HepG2 (cell line): ENCODE data around the gene SPRYD3. TPM values are rescaled to one million over a fixed set of nuclear protein-coding genes. Genes with fewer than 3 reads are reported as not detected.

ENCODE experiments used
- AGO2 ChIP-seq: fragments of 200-400 bp; formaldehyde crosslinking; optimal IDR thresholded peaks from 2 replicates; pipeline ENCODE3; 2017; ENCODE audit warnings: mild to moderate bottlenecking, low read depth, low read length, moderate library complexity
- IRF2 ChIP-seq: IDR thresholded peaks from 2 replicates; pipeline ENCODE4 v1.6.1; 2018; ENCODE audit warnings: missing genetic modification reagents, missing compliant biosample characterization
- KLF9 ChIP-seq: IDR thresholded peaks from 2 replicates; pipeline ENCODE4 v1.6.1; 2016; ENCODE audit warnings: low read depth
- NFKB2 ChIP-seq: sonication (generic); formaldehyde crosslinking; IDR thresholded peaks from 2 replicates; pipeline ENCODE4 v1.4.0; 2020; ENCODE audit warnings: missing genetic modification reagents, borderline replicate concordance
- PLSCR1 ChIP-seq: sonication (generic); formaldehyde crosslinking; IDR thresholded peaks from 2 replicates; pipeline ENCODE4 v1.5.0; 2020; ENCODE audit warnings: missing genetic modification reagents, mild to moderate bottlenecking, borderline replicate concordance
- POLR2A ChIP-seq, 2 experiments: IDR thresholded peaks; 2 replicates each; pipeline ENCODE4 v1.6.1; 2011; ENCODE audit warnings: low read depth in 2 of 2, low read length in 2 of 2, mild to moderate bottlenecking in 1 of 2, moderate library complexity in 1 of 2; ENCODE audit not compliant: insufficient read depth in 1 of 2
- RAD21 ChIP-seq: fragments of 450-650 bp; formaldehyde crosslinking; IDR thresholded peaks from 2 replicates; pipeline ENCODE4 v1.5.0; 2020; ENCODE audit warnings: mild to moderate bottlenecking
- SMAD1 ChIP-seq: sonication (generic); formaldehyde crosslinking; IDR thresholded peaks from 2 replicates; pipeline ENCODE4 v1.4.0; 2020; ENCODE audit warnings: missing genetic modification reagents, low read depth, mild to moderate bottlenecking, borderline replicate concordance
- ZBTB33 ChIP-seq: sonication (generic); formaldehyde crosslinking; IDR thresholded peaks from 2 replicates; pipeline ENCODE4 v1.4.0; 2020; ENCODE audit warnings: missing genetic modification reagents
- ZBTB42 ChIP-seq: sonication (generic); formaldehyde crosslinking; IDR thresholded peaks from 2 replicates; pipeline ENCODE4 v1.5.0; 2020; ENCODE audit warnings: mild to moderate bottlenecking, missing genetic modification reagents
- ZKSCAN8 ChIP-seq: IDR thresholded peaks from 2 replicates; pipeline ENCODE4 v1.6.1; 2016; ENCODE audit warnings: borderline replicate concordance, missing genetic modification reagents, missing compliant biosample characterization
- ZNF260 ChIP-seq: sonication (generic); formaldehyde crosslinking; IDR thresholded peaks from 2 replicates; pipeline ENCODE4 v1.4.0; 2020; ENCODE audit warnings: missing genetic modification reagents, low read depth, mild to moderate bottlenecking, borderline replicate concordance
- ZNF263 ChIP-seq: sonication (generic); formaldehyde crosslinking; IDR thresholded peaks from 2 replicates; pipeline ENCODE4 v1.4.0; 2020; ENCODE audit warnings: missing genetic modification reagents
- ZNF577 ChIP-seq: sonication (generic); formaldehyde crosslinking; IDR thresholded peaks from 2 replicates; pipeline ENCODE4 v1.4.0; 2020; ENCODE audit warnings: mild to moderate bottlenecking, low read depth, missing genetic modification reagents, borderline replicate concordance
- ZNF724P ChIP-seq: sonication (generic); formaldehyde crosslinking; IDR thresholded peaks from 2 replicates; pipeline ENCODE4 v1.8.0; 2022; ENCODE audit warnings: missing genetic modification reagents, borderline replicate concordance
- ZSCAN20 ChIP-seq: sonication (generic); formaldehyde crosslinking; IDR thresholded peaks from 2 replicates; pipeline ENCODE4 v1.4.0; 2020; ENCODE audit warnings: missing genetic modification reagents, mild to moderate bottlenecking, borderline replicate concordance
- polyA plus RNA-seq, 8 experiments: library from polyadenylated mRNA; depleted of rRNA in 3 of 8; stranded (reverse) in 7 of 8; unstranded in 1 of 8; fragments of >200 nt; fragmentation: Illumina TruSeq in 4 of 8; extraction: Trizol in 4 of 8; gene quantifications; 2 replicates each; pipeline versions ENCODE4 v1.2.1 to v1.2.3, GENCODE V29; 2011 to 2016; ENCODE audit warnings: low read depth in 4 of 8, missing spikeins in 1 of 8, mixed read lengths in 1 of 8; ENCODE audit not compliant: insufficient read depth in 1 of 8
- total RNA-seq, 5 experiments: library from RNA; depleted of rRNA; stranded (reverse); fragments of >200 nt; fragmentation: Illumina TruSeq; extraction: Trizol; gene quantifications; 2 replicates each; pipeline ENCODE4 v1.2.3, GENCODE V29; 2016; ENCODE audit warnings: low read depth in 1 of 5
- TF ChIP-seq, protein P1 (sequence below): sonication (generic); formaldehyde crosslinking; IDR thresholded peaks from 2 replicates; pipeline ENCODE4 v1.4.0; 2020; ENCODE audit warnings: mild to moderate bottlenecking, missing genetic modification reagents

The SPRYD3 gene
- total and polyA plus RNA-seq, 2 of the 13 experiments (the other 11 are each of a cell fraction or from before 2014, with no cell fraction given), result 9.0 to 9.2 TPM

DNA sequence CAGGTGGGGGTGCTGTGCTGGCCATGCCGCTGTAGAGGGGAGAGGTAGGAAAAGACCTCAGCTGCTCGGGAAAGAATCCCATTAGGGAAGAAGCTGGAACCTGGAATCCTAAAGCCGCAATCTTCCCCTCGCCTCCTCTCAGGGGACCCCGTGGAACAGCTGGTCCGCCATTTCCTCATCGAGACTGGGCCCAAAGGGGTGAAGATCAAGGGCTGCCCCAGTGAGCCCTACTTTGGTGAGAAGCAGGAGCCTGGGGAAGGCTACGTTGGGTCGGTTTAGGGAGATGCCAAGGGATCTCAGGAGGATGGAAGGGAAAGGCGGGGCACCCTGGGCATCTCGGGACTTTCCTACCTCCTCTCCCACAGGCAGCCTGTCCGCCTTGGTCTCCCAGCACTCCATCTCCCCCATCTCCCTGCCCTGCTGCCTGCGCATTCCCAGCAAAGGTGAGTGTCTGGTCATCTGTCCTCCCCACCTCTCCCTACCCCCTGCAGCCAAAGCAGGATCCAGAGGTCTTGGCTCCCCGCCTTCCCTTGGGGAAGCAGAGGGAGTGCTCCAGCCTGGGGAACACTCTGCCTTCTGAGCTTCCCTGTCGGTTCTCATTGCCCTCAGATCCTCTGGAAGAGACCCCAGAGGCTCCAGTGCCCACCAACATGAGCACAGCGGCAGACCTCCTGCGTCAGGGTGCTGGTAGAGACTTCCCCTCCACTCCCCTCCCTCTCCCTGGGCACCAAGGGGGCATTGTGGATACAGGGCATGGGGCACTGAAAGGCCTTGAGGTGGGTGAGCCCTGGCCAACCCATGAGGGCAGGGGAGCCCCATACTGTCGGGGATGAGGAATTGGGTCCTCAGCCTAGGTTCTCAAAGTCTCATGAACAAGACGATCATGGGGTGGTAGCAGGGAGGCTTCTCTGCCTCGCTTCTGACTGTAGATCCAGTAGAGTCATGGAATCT, 16.9 kb downstream of the SPRYD3 start (continued):
- TF ChIP-seq NFKB2 (CRISPR knock-in tag), result no peak
- no peak for TF ChIP-seq SMAD1 (CRISPR knock-in tag)
- no peak for TF ChIP-seq KLF9 (CRISPR knock-in tag)
- TF ChIP-seq ZKSCAN8, result no peak
- no peak for TF ChIP-seq IRF2 (CRISPR knock-in tag)
- no peak for TF ChIP-seq ZNF260
- TF ChIP-seq ZBTB42, result no peak
- no peak for TF ChIP-seq RAD21 (CRISPR knock-in tag)
- no peak for TF ChIP-seq PLSCR1 (CRISPR knock-in tag)
- TF ChIP-seq ZNF263 (CRISPR knock-in tag), result peak; percentile 65
- no peak for TF ChIP-seq ZNF577
- no peak for TF ChIP-seq ZBTB33 (CRISPR knock-in tag)
- TF ChIP-seq POLR2A (IDR thresholded peaks at IDR 0.05; ENCODE audit: insufficient read depth in 1 of 2, low read depth in 2 of 2, low read length in 2 of 2), result 0 out of 4 replicates have a peak, but pooled peaks of 1 of the 2 experiments have one; percentile 4
- TF ChIP-seq AGO2, result peak; percentile 25
- no peak for TF ChIP-seq ZSCAN20 (CRISPR knock-in tag)
- TF ChIP-seq, protein P1, sequence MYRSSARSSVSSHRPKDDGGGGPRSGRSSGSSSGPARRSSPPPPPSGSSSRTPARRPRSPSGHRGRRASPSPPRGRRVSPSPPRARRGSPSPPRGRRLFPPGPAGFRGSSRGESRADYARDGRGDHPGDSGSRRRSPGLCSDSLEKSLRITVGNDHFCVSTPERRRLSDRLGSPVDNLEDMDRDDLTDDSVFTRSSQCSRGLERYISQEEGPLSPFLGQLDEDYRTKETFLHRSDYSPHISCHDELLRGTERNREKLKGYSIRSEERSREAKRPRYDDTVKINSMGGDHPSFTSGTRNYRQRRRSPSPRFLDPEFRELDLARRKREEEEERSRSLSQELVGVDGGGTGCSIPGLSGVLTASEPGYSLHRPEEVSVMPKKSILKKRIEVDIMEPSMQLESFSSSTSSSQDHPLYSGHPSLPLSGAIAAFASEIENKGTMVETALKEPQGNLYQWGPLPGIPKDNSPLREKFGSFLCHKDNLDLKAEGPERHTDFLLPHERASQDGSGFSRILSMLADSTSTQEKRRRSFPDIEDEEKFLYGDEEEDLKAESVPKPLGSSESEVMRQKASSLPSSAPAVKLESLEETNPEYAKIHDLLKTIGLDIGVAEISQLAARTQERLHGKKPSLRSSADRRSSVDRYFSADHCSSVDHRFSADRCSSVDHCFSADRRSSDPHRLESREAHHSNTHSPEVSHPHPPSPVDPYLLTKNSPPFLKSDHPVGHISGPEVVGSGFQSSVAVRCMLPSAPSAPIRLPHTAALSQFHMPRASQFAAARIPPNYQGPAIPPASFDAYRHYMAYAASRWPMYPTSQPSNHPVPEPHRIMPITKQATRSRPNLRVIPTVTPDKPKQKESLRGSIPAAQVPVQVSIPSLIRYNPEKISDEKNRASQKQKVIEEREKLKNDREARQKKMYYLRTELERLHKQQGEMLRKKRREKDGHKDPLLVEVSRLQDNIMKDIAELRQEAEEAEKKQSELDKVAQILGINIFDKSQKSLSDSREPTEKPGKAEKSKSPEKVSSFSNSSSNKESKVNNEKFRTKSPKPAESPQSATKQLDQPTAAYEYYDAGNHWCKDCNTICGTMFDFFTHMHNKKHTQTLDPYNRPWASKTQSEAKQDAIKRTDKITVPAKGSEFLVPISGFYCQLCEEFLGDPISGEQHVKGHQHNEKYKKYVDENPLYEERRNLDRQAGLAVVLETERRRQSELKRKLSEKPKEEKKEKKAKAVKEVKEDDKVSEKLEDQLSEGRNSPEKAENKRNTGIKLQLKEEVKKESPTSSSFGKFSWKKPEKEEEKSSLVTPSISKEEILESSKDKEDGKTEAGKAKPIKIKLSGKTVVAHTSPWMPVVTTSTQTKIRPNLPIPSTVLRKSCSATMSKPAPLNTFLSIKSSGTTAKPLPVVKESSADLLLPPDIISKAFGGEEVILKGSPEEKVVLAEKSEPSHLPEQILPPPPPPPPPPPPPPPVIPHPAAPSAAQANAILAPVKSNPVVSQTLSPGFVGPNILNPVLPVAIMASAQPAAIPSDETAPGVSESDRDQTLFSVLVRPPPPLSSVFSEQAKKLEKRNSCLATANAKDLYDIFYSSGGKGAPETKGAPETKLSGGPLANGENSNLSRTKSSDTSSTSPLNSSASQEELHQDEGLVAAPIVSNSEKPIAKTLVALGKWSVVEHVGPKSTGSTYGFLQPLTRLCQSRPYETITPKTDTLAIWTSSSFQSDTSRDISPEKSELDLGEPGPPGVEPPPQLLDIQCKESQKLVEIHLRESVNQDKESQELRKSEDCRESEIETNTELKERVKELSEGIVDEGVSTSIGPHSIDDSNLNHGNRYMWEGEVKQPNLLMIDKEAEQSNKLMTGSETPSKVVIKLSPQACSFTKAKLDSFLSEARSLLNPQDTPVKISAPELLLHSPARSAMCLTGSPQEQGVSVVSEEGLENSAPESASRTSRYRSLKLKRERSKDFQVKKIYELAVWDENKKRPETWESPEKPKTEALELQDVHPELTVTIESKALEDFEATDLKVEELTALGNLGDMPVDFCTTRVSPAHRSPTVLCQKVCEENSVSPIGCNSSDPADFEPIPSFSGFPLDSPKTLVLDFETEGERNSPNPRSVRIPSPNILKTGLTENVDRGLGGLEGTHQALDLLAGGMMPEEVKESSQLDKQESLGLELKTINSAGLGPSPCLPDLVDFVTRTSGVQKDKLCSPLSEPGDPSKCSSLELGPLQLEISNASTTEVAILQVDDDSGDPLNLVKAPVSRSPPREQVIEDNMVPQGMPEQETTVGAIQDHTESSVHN, result no peak
- TF ChIP-seq ZNF724P, result no peak
